Inflammatory macrophage treated with lipopolysaccharide for 4 hours (primary cell): Measurements from ENCODE around the gene FMO2.
"Not testable (repeated sequence)": the region's sequence is repeated elsewhere in the genome, so short reads cannot be mapped to it uniquely, and the experiment has no call there.

Source experiments
- DNase-seq: peaks from one replicate; pipeline ENCODE4 v3.0.0-alpha.2; 2020

The FMO2 gene

DNA sequence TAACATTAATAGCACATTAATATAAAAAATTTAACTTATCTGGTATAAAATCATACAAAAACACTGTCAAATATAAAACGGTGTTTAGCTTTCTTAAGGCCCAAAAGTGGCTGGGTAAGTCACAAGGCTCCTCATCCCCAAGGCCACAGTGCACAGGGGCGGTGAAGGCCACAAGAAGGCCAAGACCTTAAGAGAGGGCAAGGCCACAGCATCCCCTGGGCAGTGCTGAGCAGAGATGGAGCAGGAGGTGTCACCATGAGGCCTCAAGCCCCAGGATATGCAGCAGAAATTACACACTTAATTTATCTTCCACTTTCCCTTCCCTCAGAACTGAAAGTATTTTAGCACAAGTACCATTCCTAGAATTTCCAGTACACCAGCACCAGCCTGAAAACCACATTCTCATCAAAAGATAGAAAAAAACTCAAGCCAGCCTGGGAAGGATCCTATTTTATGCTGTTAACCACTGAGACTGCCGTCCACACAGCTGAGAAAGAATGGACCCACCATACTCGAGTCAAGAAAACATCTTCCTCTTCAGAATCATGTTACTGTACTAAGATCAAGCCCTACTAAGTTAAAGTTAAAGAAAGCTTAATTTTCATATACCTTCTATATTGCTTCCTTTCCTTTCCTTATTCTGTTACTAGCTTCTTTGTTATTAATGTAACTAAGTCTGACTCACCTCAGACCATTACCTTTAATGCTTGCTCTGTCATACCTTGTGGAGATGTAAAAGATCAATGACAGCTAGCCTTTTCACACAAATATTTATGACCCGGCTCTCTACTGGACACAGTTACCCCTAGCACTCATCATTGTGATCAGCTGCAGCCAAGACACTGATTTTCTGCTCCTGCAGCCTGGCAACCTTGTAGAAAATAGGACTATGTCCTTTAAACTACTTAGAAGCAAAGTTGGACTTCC, 36.8 kb downstream of the FMO2 start:
- no peak for DNase-seq

DNA sequence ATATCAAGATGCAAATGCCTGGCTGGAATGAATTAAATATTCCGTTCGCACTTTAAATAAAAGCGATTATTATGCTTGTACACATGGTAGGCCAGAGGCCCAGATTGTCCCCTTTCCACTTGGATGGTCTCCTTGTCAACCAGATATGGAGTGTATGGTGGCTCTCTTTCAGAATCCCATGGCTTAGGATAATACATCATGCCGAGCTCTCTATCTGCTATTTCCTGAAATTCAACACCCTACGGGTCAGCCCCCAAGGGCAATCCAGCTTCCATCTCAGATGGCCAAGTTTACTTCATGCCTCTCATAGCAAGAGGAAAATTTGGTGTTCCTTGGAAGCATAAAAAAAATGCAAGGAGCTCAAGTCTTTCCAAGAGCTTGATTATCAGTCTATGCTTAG, 37.8 kb downstream of the FMO2 start:
- DNase-seq, result no peak

DNA sequence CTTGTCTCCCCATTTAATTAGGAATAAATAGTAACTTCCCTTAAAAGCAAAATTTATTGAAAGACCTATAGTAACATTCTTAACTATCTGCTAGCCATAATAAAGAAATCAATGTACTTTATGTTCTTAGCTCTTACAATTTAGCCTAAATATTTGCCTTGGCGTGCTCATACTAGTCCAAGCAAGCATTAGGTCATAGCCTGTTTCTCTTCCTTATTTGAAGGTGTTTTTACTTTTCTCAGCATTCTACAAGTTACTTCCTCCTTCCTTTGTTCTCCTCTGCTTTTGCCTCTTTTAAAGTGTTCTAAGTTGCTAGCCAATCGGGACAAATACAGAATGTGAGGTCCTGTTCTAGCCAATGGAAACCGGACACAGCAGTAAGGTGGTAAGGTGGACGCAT, 39.2 kb downstream of the FMO2 start:
- peak; percentile 53 for DNase-seq

DNA sequence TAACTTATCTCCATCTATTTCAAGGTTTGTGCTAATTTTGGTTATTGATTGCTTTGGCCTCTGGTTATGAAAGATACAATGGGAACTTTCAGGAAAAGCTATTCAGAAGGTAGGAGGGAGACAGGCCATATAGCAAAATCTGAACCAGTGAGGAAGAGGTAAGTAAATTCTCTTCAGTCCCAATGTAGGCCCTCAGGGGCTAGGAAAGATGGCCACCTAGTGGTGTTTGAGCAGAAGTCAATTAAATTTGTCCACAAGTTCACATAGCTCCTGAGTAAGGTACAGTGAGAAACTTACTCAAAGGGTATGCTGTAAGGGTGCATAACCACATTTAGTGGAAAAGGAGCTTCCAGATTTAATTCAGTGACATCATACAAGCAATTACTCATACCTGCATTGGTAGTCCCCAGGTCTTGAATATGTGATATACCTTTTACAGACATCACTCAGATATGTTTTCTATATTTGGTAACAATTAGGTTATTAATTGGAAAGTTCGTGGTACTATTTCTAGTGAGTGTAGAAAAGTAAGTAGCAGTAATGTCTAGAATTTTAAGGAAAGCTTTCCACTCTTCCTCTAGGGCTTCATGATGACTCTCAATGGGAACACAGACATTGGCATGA, 41.8 kb downstream of the FMO2 start:
- DNase-seq, result peak; percentile 56

DNA sequence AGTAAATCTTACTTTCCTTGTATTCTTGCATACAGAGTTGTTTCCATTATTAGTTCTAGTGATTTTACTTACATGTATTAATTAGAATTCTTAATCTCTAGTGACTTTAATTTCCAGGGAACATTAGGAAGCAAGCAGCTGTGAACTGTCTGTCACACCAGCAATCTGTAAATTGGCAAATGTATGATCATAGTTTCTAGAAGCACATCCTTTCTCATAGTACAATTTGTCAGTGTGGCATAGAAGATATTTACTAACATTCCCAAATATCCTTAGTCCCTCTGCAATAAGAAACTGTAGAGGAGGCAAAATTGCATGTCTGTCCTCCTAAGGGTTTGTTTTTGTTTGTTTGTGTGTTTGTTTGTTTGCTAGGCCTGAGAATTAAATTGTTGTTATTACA, 46.2 kb downstream of the FMO2 start:
- DNase-seq, result no peak

DNA sequence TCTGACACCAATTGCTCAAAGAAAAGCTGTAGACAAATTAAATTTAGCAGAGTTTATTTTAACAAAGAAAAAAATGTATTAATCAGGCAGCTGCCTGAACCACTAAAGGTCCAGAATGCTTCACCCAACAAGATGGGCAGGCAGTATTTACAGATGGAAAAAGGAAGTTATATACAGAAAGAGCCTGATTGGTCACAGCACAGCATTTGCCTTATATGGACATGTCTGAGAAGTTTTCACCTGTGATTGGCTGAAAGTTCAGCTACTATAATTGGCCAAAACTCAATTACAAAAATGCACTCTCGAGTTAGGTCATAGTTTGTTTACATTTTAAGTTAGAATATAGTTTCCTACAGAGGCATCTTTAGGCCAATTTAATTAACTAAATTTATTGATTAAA, 48.1 kb downstream of the FMO2 start:
- no peak for DNase-seq

DNA sequence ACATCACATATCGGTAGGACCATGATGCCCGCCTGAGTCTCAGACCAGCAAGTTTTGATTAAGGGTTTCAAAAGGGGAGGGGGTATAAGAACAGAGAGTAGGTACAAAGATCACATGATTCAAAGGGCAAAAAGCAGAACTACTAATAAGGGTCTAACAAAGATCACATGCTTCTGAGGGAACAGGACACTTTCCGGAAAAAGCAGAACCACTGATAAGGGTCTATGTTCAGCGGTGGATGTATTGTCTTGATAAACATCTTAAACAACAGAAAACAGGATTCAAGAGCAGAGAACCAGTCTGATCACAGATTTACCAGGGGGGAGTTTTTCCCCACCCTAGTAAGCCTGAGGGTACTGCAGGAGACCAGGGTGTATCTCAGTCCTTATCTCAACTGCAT, 51.1 kb downstream of the FMO2 start:
- DNase-seq, result not testable (repeated sequence)

DNA sequence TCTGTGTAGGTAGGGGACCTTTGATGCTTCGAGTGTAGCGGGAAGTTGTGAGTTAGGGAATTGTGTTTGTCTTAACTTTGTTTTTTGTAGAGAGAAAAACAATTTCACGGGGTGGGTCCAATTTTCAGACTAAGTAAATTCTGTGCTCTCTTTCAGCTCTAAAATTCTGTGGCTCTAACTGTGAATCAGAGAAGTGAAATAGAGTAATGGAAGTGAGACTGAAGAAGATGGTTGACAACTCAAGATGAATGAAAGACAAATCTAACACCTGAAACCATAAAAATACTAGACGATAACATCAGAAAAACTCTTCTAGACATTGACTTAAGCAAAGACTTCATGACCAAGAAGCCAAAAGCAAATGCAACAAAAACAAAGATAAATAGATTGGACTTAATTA, 58.8 kb downstream of the FMO2 start:
- no peak for DNase-seq

DNA sequence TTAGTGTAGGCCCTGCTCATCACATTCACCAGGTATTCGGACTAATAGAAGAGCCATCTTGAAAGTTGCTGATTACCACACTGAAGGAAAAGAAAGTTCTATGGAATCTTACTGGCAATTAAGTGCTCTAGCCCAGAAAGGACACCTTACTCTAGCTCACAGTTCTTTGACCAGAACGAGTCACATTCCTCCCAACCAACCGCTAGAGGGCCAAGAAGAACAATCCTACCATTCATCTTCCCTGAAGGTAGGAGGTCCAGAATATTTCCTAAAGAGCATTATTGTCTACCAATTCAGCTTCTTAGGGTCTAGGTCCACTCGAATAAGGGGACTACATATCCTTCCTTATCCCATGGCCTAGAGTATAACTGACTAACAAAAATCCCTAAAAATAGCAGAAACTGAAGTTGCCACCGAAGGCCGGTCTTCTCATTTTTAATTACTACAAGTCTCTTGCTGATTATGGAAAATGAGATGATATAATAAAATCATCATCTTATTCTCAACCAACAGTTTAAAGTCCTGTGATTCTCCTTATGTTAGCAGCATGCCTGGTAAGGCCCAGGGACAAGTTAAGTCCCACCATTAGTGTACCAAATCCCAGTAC, 60.5 kb downstream of the FMO2 start:
- peak; percentile 47 for DNase-seq

DNA sequence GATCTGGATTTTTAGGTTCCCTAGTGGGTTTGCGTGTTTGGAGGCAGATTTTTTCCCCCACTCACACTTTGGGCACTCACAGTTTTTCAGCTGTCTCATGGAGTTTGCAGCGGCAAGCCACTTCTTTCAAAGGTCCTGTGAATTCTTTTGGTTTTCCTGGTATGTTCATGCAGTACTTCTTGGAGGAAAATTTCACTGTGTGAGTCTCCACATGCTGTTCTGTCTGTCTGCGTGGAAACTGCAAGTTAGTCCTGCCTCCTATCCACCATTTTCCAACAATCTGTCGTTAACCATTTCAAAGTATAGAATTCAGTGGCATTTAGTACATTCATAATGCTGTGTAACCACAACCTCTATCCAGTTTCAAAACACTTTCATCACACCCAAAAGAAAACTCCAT, 62.4 kb downstream of the FMO2 start:
- DNase-seq, result no peak

DNA sequence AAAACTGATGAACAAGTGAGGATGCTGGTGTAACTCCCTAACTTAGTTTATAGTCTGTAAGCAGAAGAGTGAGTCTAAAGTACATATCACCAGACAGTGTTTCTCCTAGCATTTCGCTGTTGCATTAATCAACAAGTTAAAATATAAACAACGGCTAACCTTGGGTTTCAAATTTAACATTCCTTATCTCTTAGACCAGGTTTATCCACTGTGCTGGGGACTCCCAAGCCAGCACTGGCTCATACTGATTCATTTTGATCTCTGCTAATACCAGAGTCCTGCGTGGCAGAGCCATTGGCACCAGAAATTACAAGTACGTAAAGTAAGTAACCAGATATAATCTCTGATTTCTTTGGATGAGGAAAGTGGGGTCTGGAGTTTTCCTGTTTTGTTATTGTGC, 63.2 kb downstream of the FMO2 start, which contains the start of gene FMO1:
Gene FMO1 (plus strand): TSS at position 193 of the 400 bp plus-strand sequence. CDS start 9,594 bp downstream, outside the sequence.
- no peak for DNase-seq

DNA sequence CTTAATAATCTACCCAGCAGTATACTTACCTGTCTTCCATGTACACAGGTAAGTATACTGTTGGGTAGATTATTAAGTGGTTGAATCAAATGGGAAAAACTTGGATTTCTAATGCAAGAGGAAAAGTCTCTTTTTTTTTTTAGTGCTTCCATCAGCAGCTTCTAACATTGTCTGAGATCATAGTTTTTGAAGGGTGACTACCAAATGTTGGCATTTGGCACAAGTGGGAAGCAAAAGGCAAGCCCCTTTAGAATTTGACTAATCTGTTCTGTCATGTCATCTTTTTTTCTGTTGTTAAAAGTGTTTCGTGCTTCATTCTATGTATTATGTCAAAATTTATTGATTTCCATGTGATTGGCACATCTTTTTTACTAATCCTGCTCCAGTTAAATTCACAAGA, 63.7 kb downstream of the FMO2 start:
- no peak for DNase-seq

DNA sequence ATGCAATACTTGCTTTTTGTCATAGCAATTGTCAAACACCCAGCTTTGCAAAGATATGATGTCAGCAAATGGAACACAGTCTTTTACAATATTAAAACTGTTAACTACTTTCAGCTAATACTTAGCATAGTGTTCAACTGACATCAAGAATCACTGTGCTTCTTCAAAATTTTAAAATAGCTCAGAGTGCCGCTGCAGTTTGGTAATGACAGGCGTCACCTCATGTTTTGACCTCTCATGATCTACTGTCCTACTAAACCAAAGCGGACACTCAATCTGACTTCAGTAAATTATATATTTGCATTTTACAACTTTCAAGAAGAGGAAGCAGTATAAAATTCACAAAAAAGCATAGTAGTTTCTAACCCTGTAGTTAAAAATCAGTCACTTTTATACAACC, 65.2 kb downstream of the FMO2 start:
- DNase-seq, result no peak

DNA sequence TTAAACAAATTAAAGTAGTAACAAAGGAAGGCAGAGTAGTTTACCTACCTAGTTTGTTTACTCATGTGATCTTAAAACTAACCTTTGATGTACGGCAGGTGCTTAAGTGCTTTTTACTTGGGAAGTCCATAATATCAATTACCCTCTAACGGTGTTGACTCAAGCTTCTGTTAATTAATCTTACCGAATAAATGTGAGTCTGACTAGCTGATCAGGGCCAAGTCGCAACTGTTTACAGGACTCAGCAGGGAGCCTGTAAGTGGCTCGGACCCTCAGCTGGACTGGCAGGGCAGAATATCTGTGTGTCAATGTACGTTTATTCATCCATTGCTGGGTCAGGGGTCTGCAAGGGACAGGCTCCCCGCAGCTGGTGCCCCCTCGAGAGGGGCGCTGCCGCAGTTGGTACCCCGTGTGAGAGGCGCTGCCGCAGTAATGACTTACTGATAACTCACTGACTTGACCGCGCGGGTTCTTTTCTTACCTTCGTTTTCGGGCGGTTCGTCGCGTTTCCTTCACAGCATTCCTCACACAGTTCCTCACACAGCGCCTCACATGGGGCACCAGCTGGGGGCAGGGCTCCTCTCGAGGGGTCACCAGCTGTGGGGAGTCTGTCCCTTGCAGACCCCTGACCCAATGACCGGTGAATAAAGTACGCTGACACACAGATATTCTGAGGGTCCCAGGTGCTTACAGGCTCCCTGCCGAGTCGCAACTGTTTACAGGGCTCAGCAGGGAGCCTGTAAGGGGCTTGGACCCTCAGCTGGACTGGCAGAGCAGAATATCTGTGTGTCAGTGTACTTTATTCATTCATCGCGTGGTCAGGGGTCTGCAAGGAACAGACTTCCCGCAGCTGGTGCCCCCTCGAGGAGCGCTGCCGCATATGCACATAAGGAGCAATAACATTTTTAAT, 66.2 kb downstream of the FMO2 start:
- peak; percentile 18 for DNase-seq

DNA sequence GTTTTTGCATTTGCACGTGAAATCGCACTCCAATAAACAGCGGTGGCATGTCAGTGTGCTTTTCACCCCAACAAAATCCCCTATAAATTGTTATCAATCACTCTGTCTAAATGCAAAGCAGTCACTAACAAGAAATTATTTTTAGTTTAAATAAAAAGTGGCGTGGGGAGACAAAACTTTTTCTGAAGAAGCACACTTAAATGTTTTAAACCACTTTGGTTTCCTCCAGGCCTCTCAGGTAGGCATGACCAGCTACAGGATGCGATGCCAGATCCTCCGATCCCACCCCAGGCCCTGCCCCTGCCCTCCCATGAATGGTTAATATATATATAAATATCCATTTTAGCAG, 66.8 kb downstream of the FMO2 start:
- no peak for DNase-seq

DNA sequence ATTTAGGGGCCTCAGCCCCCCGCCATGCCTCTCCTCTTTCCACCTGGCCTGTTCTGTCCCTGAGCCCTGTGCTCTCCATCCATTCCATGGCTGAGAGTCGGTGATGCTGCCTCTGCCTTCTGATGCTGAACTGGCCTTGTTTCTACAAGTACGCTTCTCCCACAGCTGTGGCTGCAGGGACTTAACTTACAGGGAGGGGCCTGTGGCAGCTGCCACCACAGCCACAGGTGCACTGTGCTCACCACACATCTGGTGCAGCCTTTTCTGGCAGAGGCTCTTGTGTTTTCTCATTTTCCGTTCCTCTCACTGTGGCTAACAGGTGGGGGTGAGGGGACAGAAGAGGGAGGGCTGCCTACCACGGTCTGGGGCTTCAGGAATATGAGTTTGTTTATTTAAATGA, 67.4 kb downstream of the FMO2 start:
- DNase-seq, result no peak

DNA sequence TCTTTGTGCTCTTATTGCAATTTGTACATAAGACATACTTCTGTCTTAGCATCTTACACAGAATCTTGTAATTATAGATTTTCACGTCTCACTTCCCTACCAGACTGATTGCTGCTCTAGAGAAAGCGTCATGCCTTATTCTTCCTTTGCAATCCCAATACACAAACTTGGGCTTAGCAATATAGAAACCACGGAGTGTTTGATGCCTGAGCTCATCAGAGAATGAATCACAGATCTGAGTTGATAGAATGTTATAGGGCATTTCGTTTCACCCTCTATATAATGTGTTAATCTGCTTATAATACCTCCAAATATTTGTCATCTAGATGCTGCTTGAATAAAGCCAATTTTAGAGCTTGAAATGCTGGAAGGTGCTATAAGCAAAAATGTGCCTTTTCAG, 69.8 kb downstream of the FMO2 start:
- no peak for DNase-seq

DNA sequence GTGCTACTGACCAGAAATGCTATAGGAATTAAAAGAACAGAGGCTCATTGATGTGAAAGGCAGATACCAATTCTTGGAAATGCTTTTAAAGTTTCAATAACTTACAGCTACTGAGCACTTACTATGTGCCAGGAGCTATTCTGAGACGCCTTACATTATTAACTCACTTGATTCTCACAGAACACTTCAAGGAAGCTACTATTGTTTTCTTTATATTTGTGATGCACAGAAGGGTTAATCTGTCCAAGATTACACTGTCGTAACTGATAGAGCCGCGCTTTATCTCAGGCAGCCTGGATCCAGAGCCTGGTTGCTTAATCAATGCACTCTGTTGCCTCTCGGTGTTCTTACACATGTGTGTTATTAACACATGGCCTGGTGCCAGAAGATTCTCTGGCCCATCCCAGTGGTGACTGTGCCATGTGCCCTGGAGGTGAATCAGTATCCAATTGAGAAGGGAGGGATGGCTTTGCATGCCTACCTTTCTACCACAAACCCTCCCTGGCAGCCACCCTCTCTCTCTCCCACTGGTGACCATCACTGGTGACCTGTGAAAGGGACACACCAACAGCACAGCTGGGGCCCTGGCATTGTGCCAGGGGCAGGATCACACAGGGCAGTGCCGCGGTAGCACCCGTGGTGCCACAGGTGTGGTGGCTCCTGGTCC, 72.0 kb downstream of the FMO2 start:
- no peak for DNase-seq

DNA sequence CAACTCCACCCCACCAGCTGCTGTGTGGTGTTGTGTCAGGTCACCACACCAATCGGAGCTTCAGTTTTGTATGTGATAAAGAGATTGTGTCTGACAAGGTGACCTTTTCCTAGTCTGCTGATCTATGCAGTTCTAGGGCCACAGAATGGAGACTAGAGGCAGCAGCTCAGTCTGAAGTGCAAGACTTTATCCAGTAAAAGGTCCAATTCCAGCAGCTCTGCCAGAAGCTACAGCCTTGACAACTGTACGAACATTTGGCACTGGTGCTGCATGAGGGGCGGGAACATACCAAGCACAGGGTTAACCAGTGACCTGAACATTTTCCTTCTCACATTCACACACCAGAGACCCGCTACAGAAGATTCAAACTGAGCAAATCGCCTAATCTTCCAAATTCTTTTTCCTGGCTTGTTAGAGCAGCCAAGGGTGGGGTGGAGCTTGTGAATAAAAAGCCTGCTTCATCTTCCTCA, 72.5 kb downstream of the FMO2 start:
- DNase-seq, result no peak

DNA sequence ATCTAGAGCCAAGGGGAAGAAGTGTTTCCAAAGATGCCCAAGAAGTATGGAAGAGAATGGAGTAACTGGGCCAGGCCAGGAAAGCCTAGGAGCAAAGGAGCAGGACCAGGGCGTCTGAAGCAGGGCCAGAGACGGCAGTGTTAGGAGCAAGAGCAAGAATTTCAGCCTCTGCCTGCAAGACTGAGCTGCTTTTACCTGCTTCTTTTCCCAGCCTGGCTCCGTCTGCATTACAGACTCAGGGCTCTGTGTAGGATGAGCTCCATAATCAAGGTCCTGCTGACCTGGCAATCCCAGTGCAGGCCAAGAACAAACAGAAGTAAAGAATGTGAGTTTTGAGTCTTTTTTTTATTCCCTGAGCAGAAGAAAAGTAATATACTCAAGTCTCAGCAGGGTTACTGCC, 73.3 kb downstream of the FMO2 start:
- DNase-seq, result no peak

DNA sequence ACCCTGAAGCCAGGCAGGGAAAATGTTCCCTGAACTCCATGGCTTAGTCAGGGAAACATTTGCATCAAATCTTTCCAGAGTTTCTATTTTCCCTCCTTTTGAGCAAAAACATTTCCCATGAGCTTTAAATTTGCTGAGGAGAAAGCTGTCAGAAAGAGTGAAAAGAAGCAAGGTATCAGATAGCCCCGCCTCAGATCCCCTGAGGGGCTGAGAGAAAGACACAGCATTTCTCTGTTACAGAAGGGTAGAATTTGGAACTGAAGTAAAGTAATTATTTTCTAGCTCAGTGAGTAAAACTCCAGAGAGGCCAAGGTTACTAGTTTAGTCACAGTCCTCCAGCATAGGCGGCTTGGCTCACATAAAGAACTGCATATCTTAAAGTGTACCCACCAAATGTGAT, 73.8 kb downstream of the FMO2 start:
- no peak for DNase-seq
